GM13977 (cell line): ENCODE results near the gene RAB5B.

Experiments used
- DNase-seq: peaks from one replicate; pipeline ENCODE4 v3.0.0; 2012; ENCODE audit warnings: low spot score
- in situ Hi-C: fragments of 300-500 bp; cut with MboI; formaldehyde crosslinking; loops from one replicate; pipeline ENCODE4 v1.12.0; 2022; ENCODE audit warnings: low sequenced_read_pairs, low pct_unique_long_range_greater_than_20kb, mixed read lengths, inconsistent platforms; ENCODE audit not compliant: unreplicated experiment
- TF ChIP-seq, protein P1 (sequence below): IDR thresholded peaks from 2 replicates; pipeline ENCODE4 v1.5.1; 2012; ENCODE audit warnings: mild to moderate bottlenecking, control low read depth; ENCODE audit not compliant: insufficient read depth; ENCODE audit errors: extremely low read depth, missing control alignments

The RAB5B gene

DNA sequence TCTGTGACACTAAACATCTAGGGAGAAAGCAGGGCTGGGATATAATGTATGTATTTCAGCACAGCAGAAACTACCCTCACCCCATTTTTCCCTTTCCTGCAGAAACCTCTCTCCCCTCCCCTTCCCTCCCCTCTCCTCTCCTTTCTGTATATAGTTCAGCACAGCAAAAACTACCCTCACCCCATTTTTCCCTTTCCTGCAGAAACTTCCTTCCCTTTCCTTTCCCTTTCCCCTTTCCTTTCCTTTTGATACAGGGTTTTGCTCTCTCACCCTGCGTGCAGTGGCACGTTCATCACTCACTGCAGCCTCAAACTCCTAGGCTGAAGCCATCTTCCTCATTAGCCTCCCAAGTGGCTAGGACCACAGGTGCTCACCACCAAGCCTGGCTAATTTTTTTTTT, 10.1 kb upstream of the RAB5B start:
- TF ChIP-seq, protein P1, sequence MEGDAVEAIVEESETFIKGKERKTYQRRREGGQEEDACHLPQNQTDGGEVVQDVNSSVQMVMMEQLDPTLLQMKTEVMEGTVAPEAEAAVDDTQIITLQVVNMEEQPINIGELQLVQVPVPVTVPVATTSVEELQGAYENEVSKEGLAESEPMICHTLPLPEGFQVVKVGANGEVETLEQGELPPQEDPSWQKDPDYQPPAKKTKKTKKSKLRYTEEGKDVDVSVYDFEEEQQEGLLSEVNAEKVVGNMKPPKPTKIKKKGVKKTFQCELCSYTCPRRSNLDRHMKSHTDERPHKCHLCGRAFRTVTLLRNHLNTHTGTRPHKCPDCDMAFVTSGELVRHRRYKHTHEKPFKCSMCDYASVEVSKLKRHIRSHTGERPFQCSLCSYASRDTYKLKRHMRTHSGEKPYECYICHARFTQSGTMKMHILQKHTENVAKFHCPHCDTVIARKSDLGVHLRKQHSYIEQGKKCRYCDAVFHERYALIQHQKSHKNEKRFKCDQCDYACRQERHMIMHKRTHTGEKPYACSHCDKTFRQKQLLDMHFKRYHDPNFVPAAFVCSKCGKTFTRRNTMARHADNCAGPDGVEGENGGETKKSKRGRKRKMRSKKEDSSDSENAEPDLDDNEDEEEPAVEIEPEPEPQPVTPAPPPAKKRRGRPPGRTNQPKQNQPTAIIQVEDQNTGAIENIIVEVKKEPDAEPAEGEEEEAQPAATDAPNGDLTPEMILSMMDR, result no peak
- DNase-seq, result no peak
- in situ Hi-C loops, result no loop called here

DNA sequence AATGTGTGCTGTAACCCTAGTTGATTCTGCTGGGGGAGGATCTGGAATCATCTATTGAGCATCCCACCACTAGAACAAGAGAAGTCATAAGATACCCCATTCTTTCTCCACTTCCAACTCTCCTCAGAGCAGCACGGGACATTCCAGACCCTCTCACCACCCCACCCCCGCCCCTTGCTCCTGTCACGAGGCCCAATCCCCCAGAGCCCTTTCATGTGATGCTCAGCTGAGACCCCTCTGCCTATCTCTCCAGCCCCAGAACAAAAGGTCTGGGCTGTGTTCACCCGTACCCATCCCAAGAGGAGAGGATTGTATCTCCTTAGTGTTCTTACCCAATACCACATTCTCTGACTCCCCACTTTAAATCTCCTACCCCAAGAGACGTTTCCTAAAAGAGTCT, 8.6 kb upstream of the RAB5B start:
- in situ Hi-C loops, result no loop called here
- DNase-seq, result no peak
- TF ChIP-seq, protein P1, result no peak

DNA sequence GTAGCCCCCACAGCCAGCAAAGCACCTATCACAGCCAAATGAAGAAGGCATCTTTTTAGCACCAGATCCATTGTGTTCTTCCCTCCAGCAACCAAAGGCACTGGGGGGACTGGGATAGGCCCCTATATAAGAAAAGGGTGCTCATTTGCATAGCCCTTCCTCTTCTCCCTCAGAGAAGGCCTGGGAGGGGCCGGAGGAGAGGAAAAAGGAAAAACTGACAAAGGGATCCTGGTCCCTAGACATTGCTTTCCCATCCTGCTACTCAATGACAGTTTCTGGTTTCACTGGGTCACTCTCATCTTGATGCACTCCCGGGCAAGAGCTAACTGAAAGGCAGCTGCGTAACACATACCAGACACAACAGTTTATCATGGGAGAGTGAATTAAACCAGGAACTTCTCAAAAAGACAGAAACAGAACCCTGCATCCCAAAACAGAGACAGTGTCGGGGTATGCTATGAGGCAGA, 7.9 kb upstream of the RAB5B start, which contains the start of gene PMEL:
PMEL (minus strand) TSS at position 102 of the 467 bp plus-strand sequence; CDS start at position 71, 31 bp downstream.
- TF ChIP-seq, protein P1, result no peak
- DNase-seq, result no peak

DNA sequence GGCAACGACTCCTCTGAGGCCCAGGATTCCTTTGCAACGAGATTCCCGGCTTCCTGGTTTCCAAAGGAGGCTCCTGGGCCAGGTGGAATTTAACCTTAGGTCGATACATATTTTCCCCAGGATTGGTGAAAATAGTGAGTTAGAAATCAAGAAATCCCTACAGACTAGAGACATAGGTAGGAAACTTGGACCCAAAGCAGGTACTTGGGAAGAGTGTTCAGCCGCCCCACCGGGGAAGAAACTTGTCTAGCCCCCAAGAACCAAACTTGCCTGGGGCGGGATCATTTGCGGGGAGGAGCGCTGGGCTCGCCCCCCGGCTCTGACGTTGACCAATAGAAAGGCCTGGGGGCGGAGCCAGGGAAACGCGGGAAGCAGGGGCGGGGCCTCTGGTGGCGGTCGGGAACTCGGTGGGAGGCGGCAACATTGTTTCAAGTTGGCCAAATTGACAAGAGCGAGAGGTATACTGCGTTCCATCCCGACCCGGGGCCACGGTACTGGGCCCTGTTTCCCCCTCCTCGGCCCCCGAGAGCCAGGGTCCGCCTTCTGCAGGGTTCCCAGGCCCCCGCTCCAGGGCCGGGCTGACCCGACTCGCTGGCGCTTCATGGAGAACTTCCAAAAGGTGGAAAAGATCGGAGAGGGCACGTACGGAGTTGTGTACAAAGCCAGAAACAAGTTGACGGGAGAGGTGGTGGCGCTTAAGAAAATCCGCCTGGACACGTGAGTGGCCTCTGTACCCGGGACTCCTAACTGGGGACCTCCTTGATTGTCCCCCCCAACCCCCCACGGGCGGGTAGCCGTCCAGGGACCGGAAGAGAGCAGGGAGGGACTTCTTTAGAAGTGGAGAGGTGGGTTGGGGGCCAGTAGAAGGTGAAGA, 7.2 kb upstream of the RAB5B start, which contains the start of gene CDK2:
CDK2 (plus strand) TSS at position 423 of the 874 bp plus-strand sequence; CDS start at position 602, 179 bp downstream.
- peak; percentile 92 for DNase-seq
- TF ChIP-seq, protein P1, result no peak
- in situ Hi-C loops, result no loop called here

More for the DNA sequence above, 7.9 kb upstream of the RAB5B start, which contains the start of gene PMEL:
- in situ Hi-C loops, result no loop called here

DNA sequence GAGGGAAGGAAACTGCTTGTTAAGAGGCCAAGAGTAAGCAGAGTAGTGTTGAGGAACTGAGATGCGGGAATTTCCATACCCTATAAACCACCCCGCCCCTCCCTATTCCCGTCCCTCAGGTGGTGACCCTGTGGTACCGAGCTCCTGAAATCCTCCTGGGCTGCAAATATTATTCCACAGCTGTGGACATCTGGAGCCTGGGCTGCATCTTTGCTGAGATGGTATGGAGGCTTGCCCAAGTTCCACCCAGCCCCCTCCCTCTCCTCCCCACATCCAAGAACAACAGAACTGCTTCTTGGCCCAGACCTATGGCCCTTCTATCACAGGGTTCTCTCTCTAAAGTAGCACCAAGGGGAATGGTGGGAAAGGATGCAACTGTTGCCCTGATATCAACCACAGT, 4.5 kb upstream of the RAB5B start:
- in situ Hi-C loops, result no loop called here
- TF ChIP-seq, protein P1, result no peak
- no peak for DNase-seq

DNA sequence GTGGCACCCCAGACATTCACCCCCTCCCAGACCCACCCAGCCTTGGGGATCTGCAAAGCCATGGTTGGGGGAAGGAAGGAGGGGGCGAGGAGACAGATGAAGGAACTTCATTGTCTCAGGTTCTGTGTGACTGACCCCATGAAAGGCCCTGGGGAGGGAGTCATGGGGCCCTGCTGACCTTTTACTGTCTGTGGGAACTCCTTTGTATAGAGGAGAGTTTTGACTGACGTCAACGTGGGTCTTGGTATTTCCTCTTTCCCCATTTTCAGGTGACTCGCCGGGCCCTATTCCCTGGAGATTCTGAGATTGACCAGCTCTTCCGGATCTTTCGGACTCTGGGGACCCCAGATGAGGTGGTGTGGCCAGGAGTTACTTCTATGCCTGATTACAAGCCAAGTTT, 3.1 kb upstream of the RAB5B start:
- TF ChIP-seq, protein P1, result no peak
- no peak for DNase-seq
- in situ Hi-C loops, result no loop called here
